Stromal cell of bone marrow (primary cell): Measurements from ENCODE around the gene ISCA2.
A peak's percentile ranks its signal among the peaks of the same experiment; 100 is the strongest.

Experiments used
- DNase-seq: peaks from one replicate; pipeline ENCODE4 v3.0.0-alpha.2; 2012; ENCODE audit warnings: low read depth

Gene ISCA2

GRCh38 chr14:74483321-74483720 lies 10.2 kb upstream of the ISCA2 start:
- DNase-seq = no peak

GRCh38 chr14:74486164-74486563 lies 7.4 kb upstream of the ISCA2 start:
- no peak for DNase-seq

- no peak for DNase-seq
Observed at GRCh38 chr14:74488786-74489397, 4.7 kb upstream of the ISCA2 start.

- DNase-seq = no peak
Observed at GRCh38 chr14:74490486-74490885, 3.1 kb upstream of the ISCA2 start.

- no peak for DNase-seq
Observed at GRCh38 chr14:74491956-74492775, 1.4 kb upstream of the ISCA2 start.

GRCh38 chr14:74492776-74493342 lies 706 bp upstream of the ISCA2 start, which contains the start of gene NPC2:
NPC2 (minus strand) TSS chr14:74493305; CDS start chr14:74493274, 31 bp downstream.
- no peak for DNase-seq

- no peak for DNase-seq
Observed at GRCh38 chr14:74495356-74495755, 1.8 kb downstream of the ISCA2 start.

- no peak for DNase-seq
Observed at GRCh38 chr14:74500417-74501134, 7.0 kb downstream of the ISCA2 start.

GRCh38 chr14:74501135-74501614 lies 7.6 kb downstream of the ISCA2 start:
- peak; percentile 57 for DNase-seq

GRCh38 chr14:74501691-74502090 lies 8.1 kb downstream of the ISCA2 start:
- no peak for DNase-seq

- no peak for DNase-seq
Observed at GRCh38 chr14:74502236-74503019, 8.9 kb downstream of the ISCA2 start.

- no peak for DNase-seq
Observed at GRCh38 chr14:74503291-74503937, 9.8 kb downstream of the ISCA2 start.

- no peak for DNase-seq
Observed at GRCh38 chr14:74503938-74504335, 10.4 kb downstream of the ISCA2 start.

GRCh38 chr14:74504412-74504811 lies 10.8 kb downstream of the ISCA2 start:
- DNase-seq = no peak

- DNase-seq = no peak
Observed at GRCh38 chr14:74504874-74505720, 11.5 kb downstream of the ISCA2 start.

- no peak for DNase-seq
Observed at GRCh38 chr14:74505831-74506230, 12.3 kb downstream of the ISCA2 start.

GRCh38 chr14:74506411-74506851 lies 12.9 kb downstream of the ISCA2 start:
- DNase-seq = no peak

- DNase-seq = no peak
Observed at GRCh38 chr14:74507085-74507484, 13.5 kb downstream of the ISCA2 start.

- no peak for DNase-seq
Observed at GRCh38 chr14:74507840-74508239, 14.3 kb downstream of the ISCA2 start.

- DNase-seq = no peak
Observed at GRCh38 chr14:74508292-74508731, 14.7 kb downstream of the ISCA2 start.
